SK-N-MC (cell line): ENCODE measurements around the gene TAF3.

Source experiments
- DNase-seq: peaks from one replicate; pipeline ENCODE4 v3.0.0-alpha.2; 2011; ENCODE audit warnings: low read depth, low spot score
- H3K27ac ChIP-seq: fragments of 200-600 bp; sonication (generic); 2 replicates; pipeline ENCODE4 v1.5.1; 2016; ENCODE audit warnings: mixed run types
- H3K36me3 ChIP-seq: fragments of 200-600 bp; sonication (generic); 2 replicates; pipeline ENCODE4 v1.6.1; 2017; ENCODE audit warnings: antibody characterized with exemption, low read length, mixed read lengths; ENCODE audit not compliant: insufficient read depth
- H3K4me3 ChIP-seq: fragments of 200-600 bp; sonication (generic); 2 replicates; pipeline ENCODE4 v1.5.1; 2016
- H3K9ac ChIP-seq: fragments of 200-600 bp; sonication (generic); 2 replicates; pipeline ENCODE4 v1.8.0; 2017; ENCODE audit warnings: mixed run types, mixed read lengths; ENCODE audit not compliant: insufficient read length
- H3K9me3 ChIP-seq: fragments of 200-600 bp; sonication (generic); 2 replicates; pipeline ENCODE4 v1.6.1; 2017; ENCODE audit warnings: low read depth, mild to moderate bottlenecking, antibody characterized with exemption, low read length, moderate library complexity, mixed read lengths
- EZH2 ChIP-seq: fragments of 200-600 bp; sonication (generic); IDR thresholded peaks from one replicate; pipeline ENCODE4 v1.6.1; 2017; ENCODE audit warnings: antibody characterized with exemption
- FOXP2 ChIP-seq: optimal IDR thresholded peaks from 2 replicates; pipeline ENCODE3; 2011; ENCODE audit warnings: mild to moderate bottlenecking, moderate library complexity; ENCODE audit not compliant: insufficient read depth; ENCODE audit errors: extremely low read length, control extremely low read depth
- POLR2AphosphoS5 ChIP-seq: IDR thresholded peaks from 2 replicates; pipeline ENCODE4 v1.6.1; 2012; ENCODE audit warnings: mild to moderate bottlenecking, low read depth, low read length, borderline replicate concordance

Gene TAF3

DNA sequence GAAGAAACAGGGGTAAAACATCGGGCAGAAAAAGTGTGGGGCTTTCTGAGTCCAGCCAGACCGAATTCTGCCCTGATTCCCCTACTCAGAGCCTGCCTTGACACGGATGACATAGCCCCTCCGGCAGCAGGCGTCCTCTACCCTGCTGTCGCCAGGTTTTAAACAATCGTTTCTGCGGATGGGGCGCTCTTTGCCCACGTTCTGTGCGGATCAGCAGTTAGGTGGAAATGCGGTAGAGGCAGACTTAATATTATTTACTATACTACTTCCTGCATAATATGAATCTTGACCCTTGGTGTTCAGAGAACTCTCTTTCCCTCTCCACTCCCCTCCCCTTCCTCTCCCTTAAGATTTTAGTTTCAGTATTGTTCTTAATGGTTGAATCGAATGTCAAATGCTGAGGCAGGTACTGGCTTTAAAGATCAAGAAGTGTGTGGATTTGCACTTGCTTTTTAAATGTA, 238.6 kb downstream of the TAF3 start:
- DNase-seq: no peak
- H3K36me3 ChIP-seq: no peaks in the 10 kb centered on the region
- no peaks in the 10 kb centered on the region for H3K9me3 ChIP-seq
- peak overlapping the region; percentile 9; the same call in 1 of the 2 replicates for H3K4me3 ChIP-seq
- H3K27ac ChIP-seq: no peak overlapping the region
- no peak overlapping the region for H3K9ac ChIP-seq
- TF ChIP-seq FOXP2 (no peak), POLR2AphosphoS5 (no peak), EZH2 (no peak)

DNA sequence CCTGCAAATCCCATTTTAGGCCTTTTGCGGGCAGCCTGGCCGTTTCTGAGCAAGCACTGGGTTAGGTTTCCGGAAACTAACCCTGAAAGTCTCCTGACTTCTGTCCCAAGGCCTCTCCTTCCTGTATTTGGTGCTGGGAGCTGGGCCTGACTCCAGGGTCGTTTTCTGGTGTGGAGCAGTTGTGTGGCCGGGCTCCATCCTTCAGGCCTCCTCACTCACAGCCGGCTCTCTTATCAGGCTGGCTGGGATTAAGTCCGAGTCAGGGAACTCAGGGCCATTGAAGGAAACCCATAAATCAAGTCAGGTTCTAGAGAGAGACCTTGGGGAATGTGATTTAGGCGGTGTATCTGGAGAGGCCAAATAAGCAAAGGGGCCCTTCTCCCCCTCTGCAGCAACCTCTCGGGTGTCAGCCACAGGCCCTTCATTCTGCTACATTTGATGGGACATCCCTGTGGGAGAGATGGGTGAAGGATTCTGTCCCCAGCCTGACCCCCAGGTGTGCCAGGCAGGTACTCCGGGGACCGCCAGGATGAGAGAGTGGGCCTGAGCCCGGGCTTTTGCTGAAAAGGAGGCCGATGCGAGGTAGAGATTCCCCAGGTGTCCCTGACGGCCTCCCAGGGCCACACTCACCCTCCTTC, 239.4 kb downstream of the TAF3 start:
- no peaks in the 10 kb centered on the region for H3K9me3 ChIP-seq
- no peak overlapping the region for H3K9ac ChIP-seq
- no peak overlapping the region for H3K4me3 ChIP-seq
- no peaks in the 10 kb centered on the region for H3K36me3 ChIP-seq
- no peak for DNase-seq
- TF ChIP-seq POLR2AphosphoS5: no peak
- TF ChIP-seq EZH2: no peak
- no peak for TF ChIP-seq FOXP2
- H3K27ac ChIP-seq: no peak overlapping the region

DNA sequence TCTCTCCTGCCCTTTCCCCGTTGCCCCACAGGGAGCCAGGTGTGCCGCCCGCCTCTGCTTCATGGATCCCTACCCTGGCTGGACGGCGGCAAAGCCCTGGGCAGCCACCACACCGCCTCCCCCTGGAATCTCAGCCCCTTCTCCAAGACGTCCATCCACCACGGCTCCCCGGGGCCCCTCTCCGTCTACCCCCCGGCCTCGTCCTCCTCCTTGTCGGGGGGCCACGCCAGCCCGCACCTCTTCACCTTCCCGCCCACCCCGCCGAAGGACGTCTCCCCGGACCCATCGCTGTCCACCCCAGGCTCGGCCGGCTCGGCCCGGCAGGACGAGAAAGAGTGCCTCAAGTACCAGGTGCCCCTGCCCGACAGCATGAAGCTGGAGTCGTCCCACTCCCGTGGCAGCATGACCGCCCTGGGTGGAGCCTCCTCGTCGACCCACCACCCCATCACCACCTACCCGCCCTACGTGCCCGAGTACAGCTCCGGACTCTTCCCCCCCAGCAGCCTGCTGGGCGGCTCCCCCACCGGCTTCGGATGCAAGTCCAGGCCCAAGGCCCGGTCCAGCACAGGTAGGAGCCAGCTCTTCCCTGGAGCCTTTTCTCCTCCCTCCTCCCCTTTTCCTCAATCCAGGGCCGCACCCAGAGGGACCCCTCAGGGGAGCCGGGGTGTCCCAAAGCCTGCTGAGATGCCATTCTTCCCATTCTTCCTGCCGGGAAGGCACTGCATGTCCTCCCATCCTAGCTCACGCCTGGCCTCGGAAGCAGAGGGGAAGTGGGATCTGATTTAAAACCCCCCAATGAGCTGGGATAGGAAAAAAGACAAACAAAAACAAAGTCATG, 240.2 kb downstream of the TAF3 start:
- no peak for DNase-seq
- Histone ChIP-seq H3K36me3 (no peaks in the 10 kb centered on the region), H3K27ac (no peak overlapping the region), H3K4me3 (no peak overlapping the region), H3K9me3 (no peaks in the 10 kb centered on the region), H3K9ac (no peak overlapping the region)
- TF ChIP-seq EZH2 (no peak), POLR2AphosphoS5 (no peak), FOXP2 (no peak)

DNA sequence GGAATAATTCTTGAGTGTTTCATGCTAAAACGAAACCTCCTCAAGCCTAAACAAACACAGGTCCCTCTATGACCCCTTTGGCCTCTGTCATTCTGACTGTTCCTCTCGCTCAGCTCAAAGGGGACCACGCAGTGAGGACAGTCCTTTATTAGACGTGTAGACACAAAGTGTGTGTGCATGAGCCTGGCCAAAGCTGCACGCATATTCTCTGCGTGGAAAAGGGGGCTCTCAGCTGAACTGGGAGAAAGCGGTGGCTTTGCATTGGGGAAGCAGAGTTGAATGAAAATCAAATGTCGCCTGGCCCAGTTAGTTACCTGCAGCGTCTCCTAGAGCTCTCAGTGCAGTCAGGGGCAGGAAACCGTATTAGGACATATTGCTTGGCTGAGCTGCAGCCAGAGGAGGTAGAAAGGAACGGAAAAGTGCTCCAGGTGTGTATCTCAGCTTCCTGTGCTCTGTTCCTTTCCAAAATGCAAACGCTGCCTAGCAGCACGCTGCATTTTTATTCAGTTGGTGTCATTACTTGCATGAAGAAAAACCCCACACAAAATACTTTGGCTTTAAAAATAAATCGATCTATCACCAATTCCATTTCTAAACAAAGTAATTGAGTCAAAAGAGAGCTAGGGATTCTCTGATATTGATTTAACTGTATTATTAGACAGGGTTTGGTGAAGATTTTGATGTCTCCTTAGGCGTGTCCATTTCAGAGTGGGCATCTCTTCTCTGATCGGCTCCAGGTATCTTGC, 241.1 kb downstream of the TAF3 start:
- Histone ChIP-seq H3K27ac (no peak overlapping the region), H3K9ac (no peak overlapping the region), H3K36me3 (no peaks in the 10 kb centered on the region), H3K9me3 (no peaks in the 10 kb centered on the region), H3K4me3 (no peak overlapping the region)
- DNase-seq: no peak
- no peak for TF ChIP-seq FOXP2
- TF ChIP-seq POLR2AphosphoS5: no peak
- TF ChIP-seq EZH2: no peak

DNA sequence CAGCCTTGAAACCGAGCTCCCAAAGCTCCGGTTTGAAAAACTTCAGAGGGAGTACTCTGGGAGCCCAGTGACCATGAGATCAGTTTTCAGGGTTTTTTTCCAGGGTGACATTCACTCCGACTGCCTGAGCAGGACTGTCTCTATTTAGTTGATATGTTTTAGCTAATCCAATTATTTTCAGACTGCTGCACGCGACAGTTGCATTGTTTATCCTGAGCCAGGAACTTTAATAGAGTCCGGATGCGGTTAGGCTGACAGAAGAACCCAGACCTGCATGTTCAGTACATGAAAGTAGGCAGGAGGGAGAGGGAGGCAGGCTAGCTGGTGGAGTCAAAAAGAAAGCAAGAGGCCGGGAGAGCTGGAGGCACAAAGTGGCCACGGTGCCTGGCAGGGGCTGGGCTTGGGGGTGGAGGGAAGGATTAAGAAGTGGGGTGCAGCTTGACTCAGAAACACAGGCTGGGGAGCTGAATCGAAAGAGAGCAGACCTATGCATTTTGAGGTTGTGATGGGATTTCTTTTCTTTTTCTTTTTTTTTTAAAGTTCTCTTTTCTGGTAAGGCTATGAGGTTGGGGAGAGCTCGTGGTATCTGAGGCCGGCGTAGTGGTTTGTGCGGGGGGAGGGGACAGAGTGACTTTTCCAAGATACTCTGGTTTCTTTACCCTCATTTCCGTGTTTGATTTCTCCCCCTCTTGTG, 241.9 kb downstream of the TAF3 start:
- H3K27ac ChIP-seq: no peak overlapping the region
- no peaks in the 10 kb centered on the region for H3K36me3 ChIP-seq
- TF ChIP-seq FOXP2 (no peak), EZH2 (no peak), POLR2AphosphoS5 (no peak)
- no peak for DNase-seq
- no peak overlapping the region for H3K9ac ChIP-seq
- H3K4me3 ChIP-seq: no peak overlapping the region
- no peaks in the 10 kb centered on the region for H3K9me3 ChIP-seq

DNA sequence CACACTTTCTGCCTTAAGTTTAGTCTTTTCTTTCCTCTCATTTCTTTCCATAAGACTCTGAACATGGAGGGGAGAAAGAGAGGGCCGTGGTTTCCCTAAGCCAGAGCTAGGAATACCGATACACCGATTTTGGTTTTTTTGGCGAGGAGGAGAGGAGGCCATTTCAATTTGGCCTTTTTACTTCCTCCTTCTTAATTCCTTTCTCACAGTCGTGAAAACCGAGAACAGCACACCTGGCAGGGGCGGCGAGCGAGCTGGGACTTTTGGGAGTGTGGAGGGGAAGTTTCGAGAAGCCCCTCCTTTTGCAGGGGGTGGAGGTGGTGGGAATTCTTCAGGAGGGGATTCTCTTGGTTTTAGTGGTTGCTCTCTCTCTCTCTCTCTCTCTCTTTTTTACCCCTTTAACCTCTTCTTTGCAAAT, 242.4 kb downstream of the TAF3 start:
- Histone ChIP-seq H3K9me3 (no peaks in the 10 kb centered on the region), H3K27ac (no peak overlapping the region), H3K9ac (no peak overlapping the region), H3K4me3 (no peak overlapping the region), H3K36me3 (no peaks in the 10 kb centered on the region)
- TF ChIP-seq EZH2 (no peak), POLR2AphosphoS5 (no peak), FOXP2 (no peak)
- DNase-seq: no peak

DNA sequence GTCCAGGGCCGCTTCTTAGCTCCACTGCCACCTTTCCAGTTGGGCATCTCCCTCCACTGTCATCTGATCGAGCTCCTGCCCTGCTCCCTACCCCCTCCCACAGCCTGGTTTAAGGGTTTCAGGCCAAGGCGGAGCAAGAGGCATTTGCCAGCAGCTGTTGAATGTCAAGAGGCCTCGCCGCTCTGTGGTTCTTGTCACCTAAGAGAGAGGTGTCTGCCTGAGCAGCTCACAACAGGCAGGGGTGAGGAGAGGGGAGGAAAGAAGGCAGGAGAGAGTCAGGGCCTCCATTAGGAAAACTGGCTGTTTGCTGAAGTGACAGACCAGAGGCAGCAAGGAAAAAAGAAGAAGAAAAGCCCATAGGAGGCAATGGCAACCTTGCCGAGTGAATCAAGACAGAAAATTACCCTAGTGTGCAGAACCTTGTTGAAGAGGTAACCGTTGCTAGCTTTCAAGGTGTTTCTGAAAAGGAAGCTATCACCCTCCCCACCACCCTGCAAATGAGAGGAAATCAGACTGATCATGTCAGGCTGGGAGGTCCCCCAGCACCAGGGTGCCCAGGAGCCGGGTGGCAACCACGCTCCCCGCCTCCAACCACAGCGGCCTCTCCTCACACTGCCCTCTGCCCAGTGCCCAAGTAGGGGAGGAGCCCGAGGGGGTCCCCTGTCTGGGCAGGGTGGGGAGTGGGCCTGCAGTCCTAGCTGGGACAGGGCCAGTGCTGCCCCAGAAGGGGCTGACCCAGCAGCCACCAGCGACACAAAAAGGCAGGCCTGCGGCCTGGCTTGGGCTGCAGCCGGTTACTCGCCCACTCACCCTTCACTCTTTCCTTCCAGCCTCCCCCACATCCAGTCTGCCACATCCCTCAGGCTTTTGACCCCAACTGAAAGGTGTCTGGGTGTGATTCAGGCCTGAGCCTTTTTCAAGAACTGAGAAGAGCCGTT, 243.2 kb downstream of the TAF3 start:
- no peak for DNase-seq
- no peak overlapping the region for H3K4me3 ChIP-seq
- no peaks in the 10 kb centered on the region for H3K36me3 ChIP-seq
- H3K9ac ChIP-seq: no peak overlapping the region
- no peak overlapping the region for H3K27ac ChIP-seq
- TF ChIP-seq FOXP2 (no peak), POLR2AphosphoS5 (no peak), EZH2 (no peak)
- H3K9me3 ChIP-seq: no peaks in the 10 kb centered on the region
